ENCODE data around the gene UBIAD1. TPM values are rescaled to one million over a fixed set of nuclear protein-coding genes. Genes with fewer than 3 reads are reported as not detected.

UBIAD1 gene
- total and polyA plus RNA-seq, 2 donors (not counting 1 experiment from before 2014, with no cell fraction given) = 17.8 to 28.1 TPM

- Mint-ChIP-seq H3K27ac (peak overlapping the region; percentile 50), H3K4me1 (peaks cover 29% of the 10 kb centered on the region), H3K4me3 (peak overlapping the region; percentile 67), H3K27me3 (no peaks in the 10 kb centered on the region), H3K9me3 (ENCODE audit: insufficient read depth) (no peaks in the 10 kb centered on the region)
- H3K27ac ChIP-seq (ENCODE audit: low read length in 2 of 2) = no peak overlapping the region
- H3K4me1 ChIP-seq (ENCODE audit: control insufficient read depth in 2 of 2, insufficient read depth in 2 of 2, low read length in 2 of 2) = peaks cover 17 to 34% of the 10 kb centered on the region in 2 donors
- no peak overlapping the region for H2AFZ ChIP-seq (ENCODE audit: insufficient read depth, low read depth, low read length, poor library complexity, severe bottlenecking)
- H3K36me3 ChIP-seq (replicated peaks in 1 of 2; ENCODE audit: control extremely low read depth in 1 of 2, control insufficient read depth in 1 of 2, extremely low read depth in 1 of 2, insufficient read depth in 2 of 2, low read length in 1 of 2) = peaks cover 2 to 12% of the 10 kb centered on the region in 2 experiments
- DNase-seq (no peak), ATAC-seq (ENCODE audit: low read depth) (no peak)
- ChIA-PET POLR2A (no interaction called here), CTCF (interaction anchor here (1.3 kb wide), 1 partner anchor 32 kb away, joined by 4 read pairs; no protein-coding TSS in a partner anchor)
- no peaks in the 10 kb centered on the region for H3K9me3 ChIP-seq (ENCODE audit: control extremely low read depth in 1 of 3, control insufficient read depth in 2 of 3, insufficient read depth in 1 of 3, low read length in 2 of 3)
- H3K9ac ChIP-seq (ENCODE audit: low read length) = peak overlapping the region; percentile 44
- 13% methylated on average over 9 of the region's 9 CpGs for WGBS (ENCODE audit: insufficient coverage)
- no peak for TF ChIP-seq CTCF (IDR thresholded peaks at IDR 0.05)
- no peaks in the 10 kb centered on the region for H3K27me3 ChIP-seq (replicated peaks in 1 of 4; ENCODE audit: control extremely low read depth in 1 of 4, control insufficient read depth in 3 of 4, insufficient read depth in 4 of 4, low read length in 3 of 4)
- peak overlapping the region; percentile 11 to 61 (median 49) for H3K4me3 ChIP-seq (ENCODE audit: control extremely low read depth in 1 of 5, extremely low read depth in 1 of 5, insufficient read depth in 1 of 5, low read depth in 2 of 5, low read length in 4 of 5)
- intact Hi-C loops (cut with micrococcal nuclease) = no loop called here
- H3K79me2 ChIP-seq (ENCODE audit: control insufficient read depth, insufficient read depth, low read length) = peaks cover 43% of the 10 kb centered on the region
- H3K4me2 ChIP-seq (replicated peaks; ENCODE audit: low read depth, low read length, poor library complexity, severe bottlenecking) = peak overlapping the region; percentile 70
- peaks cover 6% of the 10 kb centered on the region for H4K20me1 ChIP-seq (ENCODE audit: control insufficient read depth, insufficient read depth, low read length, poor library complexity, severe bottlenecking)
Measured at GRCh38 chr1:11272544-11272831, 510 bp upstream of the UBIAD1 start.

- Histone ChIP-seq H3K9ac (ENCODE audit: low read length) (peak overlapping the region; percentile 99), H3K4me1 (ENCODE audit: control insufficient read depth in 2 of 2, insufficient read depth in 2 of 2, low read length in 2 of 2) (peaks cover 17 to 34% of the 10 kb centered on the region in 2 donors), H2AFZ (ENCODE audit: insufficient read depth, low read depth, low read length, poor library complexity, severe bottlenecking) (peak overlapping the region; percentile 100), H3K4me3 (ENCODE audit: control extremely low read depth in 1 of 5, extremely low read depth in 1 of 5, insufficient read depth in 1 of 5, low read depth in 2 of 5, low read length in 4 of 5) (peak overlapping the region; percentile 51 to 96 (median 95)), H3K36me3 (replicated peaks in 1 of 2; ENCODE audit: control extremely low read depth in 1 of 2, control insufficient read depth in 1 of 2, extremely low read depth in 1 of 2, insufficient read depth in 2 of 2, low read length in 1 of 2) (peaks cover 2 to 23% of the 10 kb centered on the region in 2 experiments), H3K9me3 (ENCODE audit: control extremely low read depth in 1 of 3, control insufficient read depth in 2 of 3, insufficient read depth in 1 of 3, low read length in 2 of 3) (no peaks in the 10 kb centered on the region), H3K4me2 (replicated peaks; ENCODE audit: low read depth, low read length, poor library complexity, severe bottlenecking) (peak overlapping the region; percentile 80), H3K27ac (ENCODE audit: low read length in 2 of 2) (peak overlapping the region; percentile 77 to 96), H3K27me3 (replicated peaks in 1 of 4; ENCODE audit: control extremely low read depth in 1 of 4, control insufficient read depth in 3 of 4, insufficient read depth in 4 of 4, low read length in 3 of 4) (no peaks in the 10 kb centered on the region), H4K20me1 (ENCODE audit: control insufficient read depth, insufficient read depth, low read length, poor library complexity, severe bottlenecking) (peaks cover 6% of the 10 kb centered on the region), H3K79me2 (ENCODE audit: control insufficient read depth, insufficient read depth, low read length) (peaks cover 54% of the 10 kb centered on the region)
- Mint-ChIP-seq H3K27ac (peak overlapping the region; percentile 96), H3K4me1 (peaks cover 32% of the 10 kb centered on the region), H3K4me3 (peak overlapping the region; percentile 87), H3K27me3 (no peaks in the 10 kb centered on the region), H3K9me3 (ENCODE audit: insufficient read depth) (no peaks in the 10 kb centered on the region)
- ChIA-PET POLR2A (interaction anchor here (0.6 to 1.0 kb wide), 3 partner anchors 10 to 76 kb away, joined by 3 to 13 read pairs (median 4); partner anchors contain the start of gene MTOR), CTCF (interaction anchor here (1.3 kb wide), 1 partner anchor 34 kb away, joined by 4 read pairs; no protein-coding TSS in a partner anchor)
- DNase-seq = no peak
- ATAC-seq (ENCODE audit: low read depth) = peak; percentile 28
- intact Hi-C loops (cut with micrococcal nuclease) = loop anchor here (1.0 kb wide), 3 partner anchors 11 to 533 kb away; partner anchors contain the start of genes CLCN6, MTOR and SRM
- 1% methylated on average over 21 of the region's 22 CpGs for WGBS (ENCODE audit: insufficient coverage)
- no peak for TF ChIP-seq EZH2 (IDR thresholded peaks at IDR 0.05; ENCODE audit: borderline replicate concordance, insufficient read depth, low read depth, low read length, poor library complexity, severe bottlenecking)
- TF ChIP-seq CTCF (IDR thresholded peaks at IDR 0.05) = no peak
Measured at GRCh38 chr1:11273595-11274234, 717 bp downstream of the UBIAD1 start.
